Measurements from ENCODE around the gene ARL14EP. TPM values are rescaled to one million over a fixed set of nuclear protein-coding genes. Genes with fewer than 3 reads are reported as not detected.

Gene ARL14EP
- total RNA-seq, 1 experiment from 2014 or later = 85.9 TPM

- TF ChIP-seq EZH2 (IDR thresholded peaks at IDR 0.05; ENCODE audit: borderline replicate concordance, low read depth, low read length, poor library complexity, severe bottlenecking) (no peak), CTCF (conservative IDR thresholded peaks at IDR 0.05; ENCODE audit: low read depth, low read length) (no peak)
- CTCF ChIA-PET = no interaction called here
- H3K9me3 ChIP-seq (ENCODE audit: low read depth, low read length, poor library complexity, severe bottlenecking) = no peaks in the 10 kb centered on the region
- no peak for DNase-seq (ENCODE audit: low spot score)
- POLR2A ChIA-PET (ENCODE audit: low non-redundant PET) = no interaction called here
- intact Hi-C loops (cut with micrococcal nuclease; ENCODE audit: unreplicated experiment) = loop anchor here (5.0 kb wide), 3 partner anchors 237 to 397 kb away; partner anchors contain the start of gene MPPED2
- no peaks in the 10 kb centered on the region for H3K4me1 ChIP-seq (ENCODE audit: insufficient read depth, low read length, poor library complexity, severe bottlenecking)
- no peak overlapping the region for H3K27ac ChIP-seq (ENCODE audit: low read depth, low read length, poor library complexity, severe bottlenecking)
- H3K4me3 ChIP-seq (ENCODE audit: low read depth, low read length, poor library complexity, severe bottlenecking) = no peak overlapping the region
- no TSS peak for BruUV-seq (replicated peaks)
- no peaks in the 10 kb centered on the region for H3K36me3 ChIP-seq (ENCODE audit: insufficient read depth, low read length, poor library complexity, severe bottlenecking)
- no peaks in the 10 kb centered on the region for H3K27me3 ChIP-seq (replicated peaks; ENCODE audit: insufficient read depth, low read depth, low read length, poor library complexity)
These were observed 27.0 kb downstream of the ARL14EP start for GRCh38 chr11:30349885-30350284.

- intact Hi-C loops (cut with micrococcal nuclease; ENCODE audit: unreplicated experiment) = no loop called here
- ChIA-PET POLR2A (ENCODE audit: low non-redundant PET) (no interaction called here), CTCF (no interaction called here)
- Histone ChIP-seq H3K27me3 (replicated peaks; ENCODE audit: insufficient read depth, low read depth, low read length, poor library complexity) (no peaks in the 10 kb centered on the region), H3K4me3 (ENCODE audit: low read depth, low read length, poor library complexity, severe bottlenecking) (no peak overlapping the region), H3K36me3 (ENCODE audit: insufficient read depth, low read length, poor library complexity, severe bottlenecking) (no peaks in the 10 kb centered on the region), H3K27ac (ENCODE audit: low read depth, low read length, poor library complexity, severe bottlenecking) (no peak overlapping the region), H3K4me1 (ENCODE audit: insufficient read depth, low read length, poor library complexity, severe bottlenecking) (no peaks in the 10 kb centered on the region), H3K9me3 (ENCODE audit: low read depth, low read length, poor library complexity, severe bottlenecking) (no peaks in the 10 kb centered on the region)
- no peak for TF ChIP-seq CTCF (conservative IDR thresholded peaks at IDR 0.05; ENCODE audit: low read depth, low read length)
- TF ChIP-seq EZH2 (IDR thresholded peaks at IDR 0.05; ENCODE audit: borderline replicate concordance, low read depth, low read length, poor library complexity, severe bottlenecking) = no peak
- no TSS peak for BruUV-seq (replicated peaks)
- DNase-seq (ENCODE audit: low spot score) = no peak
These were observed 27.5 kb downstream of the ARL14EP start for GRCh38 chr11:30350384-30350783.

- intact Hi-C loops (cut with micrococcal nuclease; ENCODE audit: unreplicated experiment) = no loop called here
- Histone ChIP-seq H3K4me3 (ENCODE audit: low read depth, low read length, poor library complexity, severe bottlenecking) (no peak overlapping the region), H3K4me1 (ENCODE audit: insufficient read depth, low read length, poor library complexity, severe bottlenecking) (no peaks in the 10 kb centered on the region), H3K36me3 (ENCODE audit: insufficient read depth, low read length, poor library complexity, severe bottlenecking) (no peaks in the 10 kb centered on the region), H3K9me3 (ENCODE audit: low read depth, low read length, poor library complexity, severe bottlenecking) (no peaks in the 10 kb centered on the region), H3K27ac (ENCODE audit: low read depth, low read length, poor library complexity, severe bottlenecking) (no peak overlapping the region), H3K27me3 (replicated peaks; ENCODE audit: insufficient read depth, low read depth, low read length, poor library complexity) (no peaks in the 10 kb centered on the region)
- no peak for DNase-seq (ENCODE audit: low spot score)
- ChIA-PET POLR2A (ENCODE audit: low non-redundant PET) (no interaction called here), CTCF (interaction anchor here (0.7 kb wide), 1 partner anchor 563 kb away, joined by 3 read pairs; no protein-coding TSS in a partner anchor)
- TF ChIP-seq EZH2 (IDR thresholded peaks at IDR 0.05; ENCODE audit: borderline replicate concordance, low read depth, low read length, poor library complexity, severe bottlenecking) (no peak), CTCF (conservative IDR thresholded peaks at IDR 0.05; ENCODE audit: low read depth, low read length) (no peak)
- BruUV-seq (replicated peaks) = no TSS peak
These were observed 28.2 kb downstream of the ARL14EP start for GRCh38 chr11:30351061-30351460.

Measured in A673 (cell line).